Measurements from ENCODE around the gene FFAR2.

The FFAR2 gene

DNA sequence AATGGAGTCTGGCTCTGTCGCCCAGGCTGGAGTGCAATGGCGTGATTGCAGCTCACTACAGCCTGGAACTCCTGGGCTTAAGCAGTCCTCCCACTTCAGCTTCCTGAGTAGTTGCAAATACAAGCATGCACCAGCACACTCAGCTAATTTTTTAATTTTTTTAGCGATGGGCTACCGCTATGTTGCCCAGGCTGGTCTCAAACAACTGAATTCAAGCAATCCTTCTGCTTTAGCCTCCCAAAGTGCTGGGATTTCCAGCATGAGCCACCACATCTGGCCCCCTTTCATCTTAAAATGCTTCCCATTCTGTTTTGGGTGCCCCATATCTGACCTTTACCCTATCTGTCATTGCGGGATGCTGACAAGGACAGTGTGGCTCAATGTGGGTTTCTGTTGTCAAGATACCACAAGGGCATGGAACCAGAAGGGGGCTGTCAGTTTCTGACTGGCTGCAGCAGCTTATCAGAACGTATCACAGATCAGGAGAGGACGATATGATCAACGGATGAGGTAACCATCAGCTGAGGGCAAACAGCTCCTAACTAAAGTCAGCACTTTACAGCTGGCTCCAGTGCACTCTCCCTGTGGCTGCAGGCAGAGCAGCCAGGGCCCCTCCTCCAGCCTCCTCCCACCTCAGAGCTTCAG is 44.8 kb upstream of the FFAR2 start:
- TF ChIP-seq, protein P1, sequence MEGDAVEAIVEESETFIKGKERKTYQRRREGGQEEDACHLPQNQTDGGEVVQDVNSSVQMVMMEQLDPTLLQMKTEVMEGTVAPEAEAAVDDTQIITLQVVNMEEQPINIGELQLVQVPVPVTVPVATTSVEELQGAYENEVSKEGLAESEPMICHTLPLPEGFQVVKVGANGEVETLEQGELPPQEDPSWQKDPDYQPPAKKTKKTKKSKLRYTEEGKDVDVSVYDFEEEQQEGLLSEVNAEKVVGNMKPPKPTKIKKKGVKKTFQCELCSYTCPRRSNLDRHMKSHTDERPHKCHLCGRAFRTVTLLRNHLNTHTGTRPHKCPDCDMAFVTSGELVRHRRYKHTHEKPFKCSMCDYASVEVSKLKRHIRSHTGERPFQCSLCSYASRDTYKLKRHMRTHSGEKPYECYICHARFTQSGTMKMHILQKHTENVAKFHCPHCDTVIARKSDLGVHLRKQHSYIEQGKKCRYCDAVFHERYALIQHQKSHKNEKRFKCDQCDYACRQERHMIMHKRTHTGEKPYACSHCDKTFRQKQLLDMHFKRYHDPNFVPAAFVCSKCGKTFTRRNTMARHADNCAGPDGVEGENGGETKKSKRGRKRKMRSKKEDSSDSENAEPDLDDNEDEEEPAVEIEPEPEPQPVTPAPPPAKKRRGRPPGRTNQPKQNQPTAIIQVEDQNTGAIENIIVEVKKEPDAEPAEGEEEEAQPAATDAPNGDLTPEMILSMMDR (IDR thresholded peaks at IDR 0.05; ENCODE audit: low read depth, low read length, missing control alignments), result no peak
- in situ Hi-C loops (cut with HindIII; ENCODE audit: low sequenced_read_pairs), result no loop called here
- DNase-seq (ENCODE audit: low read depth), result no peak

DNA sequence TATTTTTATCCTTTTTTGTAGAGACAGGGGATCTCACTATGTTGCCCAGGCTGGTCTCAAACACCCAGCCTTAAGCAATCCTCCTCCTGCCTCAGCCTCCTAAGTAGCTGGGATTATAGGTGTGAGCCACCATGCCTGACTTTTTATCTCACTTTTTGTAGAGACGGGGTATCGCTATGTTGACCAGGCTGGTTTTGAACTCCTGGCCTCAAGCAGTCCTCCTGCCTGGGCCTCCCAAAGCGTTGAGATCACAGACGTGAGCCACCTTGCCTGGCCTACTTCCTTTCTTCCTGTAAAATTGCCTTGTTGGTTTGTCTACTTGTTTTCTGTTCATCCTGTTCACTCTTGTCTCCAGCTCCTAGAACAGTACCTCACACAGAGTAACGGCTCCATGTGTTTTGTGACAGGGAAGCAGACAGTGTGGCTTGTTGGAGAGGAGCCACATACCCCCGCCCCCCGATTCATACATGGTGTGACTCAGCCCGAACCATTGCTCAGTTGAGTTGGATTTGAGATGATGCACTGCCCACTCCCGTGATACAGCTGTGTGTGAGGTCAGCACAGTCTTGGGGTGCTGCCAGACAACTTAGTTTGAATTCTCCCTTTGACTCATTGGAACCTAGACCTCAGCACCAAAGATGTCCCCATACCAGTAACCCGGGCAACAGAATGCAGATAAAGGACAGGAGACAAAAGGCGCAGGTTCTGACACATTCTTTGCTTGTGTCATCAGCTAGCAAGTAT is 43.0 kb upstream of the FFAR2 start:
- TF ChIP-seq, protein P1 (IDR thresholded peaks at IDR 0.05; ENCODE audit: low read depth, low read length, missing control alignments), result no peak
- DNase-seq (ENCODE audit: low read depth), result no peak
- in situ Hi-C loops (cut with HindIII; ENCODE audit: low sequenced_read_pairs), result no loop called here
- no peak overlapping the region for H3K4me3 ChIP-seq (ENCODE audit: low read depth, low read length)

More for the DNA sequence above, 44.8 kb upstream of the FFAR2 start:
- H3K4me3 ChIP-seq (ENCODE audit: low read depth, low read length), result no peak overlapping the region

DNA sequence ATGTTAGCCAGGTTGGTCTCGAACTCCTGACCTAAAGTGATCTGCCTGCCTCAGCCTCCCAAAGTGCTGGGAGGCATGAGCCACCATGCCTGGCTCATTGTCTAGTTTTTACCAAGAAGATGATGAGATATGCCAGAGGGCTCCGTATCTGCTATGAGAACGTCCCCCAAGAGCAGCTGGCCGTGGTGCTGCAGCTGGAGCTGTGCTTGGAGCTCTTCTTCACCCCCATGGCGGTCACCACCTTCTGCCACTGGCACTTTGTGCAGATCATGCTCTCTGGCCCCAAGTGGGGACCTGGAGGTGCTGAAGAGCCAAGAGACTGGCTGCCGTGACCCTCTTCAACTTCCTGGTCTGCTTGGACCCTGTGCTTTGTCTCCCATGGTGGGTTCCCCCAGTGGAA is 40.4 kb upstream of the FFAR2 start:
- H3K4me3 ChIP-seq (ENCODE audit: low read depth, low read length), result no peak overlapping the region
- no peak for DNase-seq (ENCODE audit: low read depth)
- TF ChIP-seq, protein P1 (IDR thresholded peaks at IDR 0.05; ENCODE audit: low read depth, low read length, missing control alignments), result no peak
- in situ Hi-C loops (cut with HindIII; ENCODE audit: low sequenced_read_pairs), result no loop called here

DNA sequence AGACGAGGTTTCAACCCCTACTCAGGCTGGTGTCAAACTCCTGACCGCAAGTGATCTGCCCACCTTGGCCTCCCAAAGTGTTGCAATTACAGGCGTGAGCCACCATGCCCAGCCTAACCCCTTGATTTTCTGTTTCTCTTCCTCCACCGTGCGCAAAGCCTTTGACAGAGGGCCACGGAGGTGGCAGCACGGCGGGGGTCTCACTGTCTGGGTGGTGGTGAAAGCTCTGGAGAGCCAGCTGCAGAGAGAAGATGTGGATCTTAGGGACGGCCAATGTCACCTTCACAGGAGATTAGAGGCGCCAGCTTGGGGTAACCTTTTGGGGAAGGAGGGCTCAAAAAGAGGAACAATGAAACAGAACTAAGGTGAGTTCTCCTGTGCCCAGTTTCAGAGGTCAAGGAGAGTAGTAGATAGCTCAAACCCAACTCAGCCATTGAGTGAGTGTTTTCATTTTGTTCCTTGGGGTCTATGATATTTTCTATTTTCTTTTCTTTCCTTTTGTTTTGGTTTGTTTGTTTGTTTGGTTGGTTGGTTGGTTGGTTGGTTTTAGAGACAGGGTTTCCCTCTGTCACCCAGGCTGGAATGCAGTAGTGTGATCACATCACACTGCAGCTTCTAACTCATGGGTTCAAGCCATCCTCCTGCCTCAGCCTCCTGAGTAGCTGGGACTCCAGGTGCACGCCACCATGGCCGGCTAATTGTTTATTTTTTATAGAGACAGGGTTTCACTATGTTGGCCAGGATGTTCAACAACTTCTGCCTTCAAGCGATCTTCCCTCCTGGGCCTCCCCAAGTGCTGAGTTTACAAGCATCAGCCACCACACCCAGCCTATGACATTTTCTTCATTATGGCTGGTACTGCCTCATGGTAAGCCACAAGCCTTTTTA is 39.5 kb upstream of the FFAR2 start:
- in situ Hi-C loops (cut with HindIII; ENCODE audit: low sequenced_read_pairs), result no loop called here
- DNase-seq (ENCODE audit: low read depth), result no peak
- TF ChIP-seq, protein P1 (IDR thresholded peaks at IDR 0.05; ENCODE audit: low read depth, low read length, missing control alignments), result no peak
- H3K4me3 ChIP-seq (ENCODE audit: low read depth, low read length), result no peak overlapping the region

DNA sequence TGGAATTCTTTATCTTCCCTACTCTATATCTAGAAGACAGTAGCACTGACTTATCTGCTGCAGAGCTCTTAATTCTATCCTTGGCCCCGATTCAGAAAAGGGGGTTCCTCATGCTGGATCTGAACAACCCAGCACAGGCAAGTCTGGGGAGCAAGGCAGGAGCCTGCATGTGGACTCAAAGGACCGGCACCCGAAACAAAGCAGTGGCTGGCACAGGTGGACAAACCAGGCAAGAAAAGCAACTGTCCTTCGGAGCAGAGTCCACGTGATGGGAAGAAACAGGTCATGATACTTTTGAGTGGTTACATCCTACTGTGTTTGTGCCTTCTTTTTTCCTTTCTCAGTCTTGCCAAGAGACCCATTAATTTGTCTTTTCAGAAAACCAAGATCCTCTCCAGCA is 38.9 kb upstream of the FFAR2 start:
- TF ChIP-seq, protein P1 (IDR thresholded peaks at IDR 0.05; ENCODE audit: low read depth, low read length, missing control alignments), result no peak
- in situ Hi-C loops (cut with HindIII; ENCODE audit: low sequenced_read_pairs), result no loop called here
- no peak overlapping the region for H3K4me3 ChIP-seq (ENCODE audit: low read depth, low read length)
- no peak for DNase-seq (ENCODE audit: low read depth)

DNA sequence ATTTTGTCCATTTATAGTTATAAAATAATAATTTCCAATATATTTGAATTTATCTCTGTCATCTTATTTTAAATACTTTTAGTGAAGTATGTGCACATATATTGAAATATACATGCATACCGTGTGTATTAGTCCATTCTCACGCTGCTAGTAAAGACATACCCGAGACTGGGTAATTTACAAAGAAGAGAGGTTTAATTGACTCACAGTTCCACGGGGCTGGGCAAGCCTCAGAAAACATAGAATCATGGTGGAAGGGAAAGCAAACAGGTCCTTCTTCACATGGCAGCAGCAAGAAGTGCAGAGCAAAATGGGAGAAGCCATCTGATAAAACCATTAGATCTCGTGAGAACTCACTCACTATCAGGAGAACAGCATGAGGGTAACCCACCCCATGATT is 37.6 kb upstream of the FFAR2 start:
- DNase-seq (ENCODE audit: low read depth), result no peak
- in situ Hi-C loops (cut with HindIII; ENCODE audit: low sequenced_read_pairs), result no loop called here
- TF ChIP-seq, protein P1 (IDR thresholded peaks at IDR 0.05; ENCODE audit: low read depth, low read length, missing control alignments), result no peak
- no peak overlapping the region for H3K4me3 ChIP-seq (ENCODE audit: low read depth, low read length)

Data from astrocyte of the cerebellum (primary cell).